Neuronal stem cell (in vitro differentiated cells): ENCODE measurements around the gene SYK.

Experiments used
- DNase-seq: peaks from one replicate; pipeline ENCODE4 v3.0.0-alpha.2; 2013; ENCODE audit warnings: low spot score
- H2AFZ ChIP-seq: one replicate; pipeline ENCODE4 v1.6.1; 2013; ENCODE audit warnings: mild to moderate bottlenecking, low read length, inconsistent platforms
- H2AK5ac ChIP-seq: 2 replicates; pipeline ENCODE4 v1.6.1; 2013; ENCODE audit warnings: low read depth, mild to moderate bottlenecking, inconsistent platforms, low read length, moderate library complexity, mixed read lengths
- H2BK120ac ChIP-seq: 2 replicates; pipeline ENCODE4 v1.6.1; 2013; ENCODE audit warnings: low read depth, mild to moderate bottlenecking, inconsistent platforms, low read length, moderate library complexity, mixed read lengths
- H2BK12ac ChIP-seq: one replicate; pipeline ENCODE4 v1.6.1; 2013; ENCODE audit warnings: low read length, inconsistent platforms
- H2BK15ac ChIP-seq: 2 replicates; pipeline ENCODE4 v1.6.1; 2013; ENCODE audit warnings: mild to moderate bottlenecking, low read length, inconsistent platforms, mixed read lengths
- H2BK5ac ChIP-seq: one replicate; pipeline ENCODE4 v1.6.1; 2013; ENCODE audit warnings: inconsistent platforms, mild to moderate bottlenecking, low read length, moderate library complexity
- H3K14ac ChIP-seq: one replicate; pipeline ENCODE4 v1.6.1; 2013; ENCODE audit warnings: low read length, inconsistent platforms
- H3K18ac ChIP-seq: 2 replicates; pipeline ENCODE4 v1.6.1; 2013; ENCODE audit warnings: low read length, inconsistent platforms
- H3K23ac ChIP-seq: 2 replicates; pipeline ENCODE4 v1.6.1; 2013; ENCODE audit warnings: low read depth, mild to moderate bottlenecking, mixed read lengths, low read length, inconsistent platforms; ENCODE audit not compliant: poor library complexity
- H3K27ac ChIP-seq: replicated peaks from 3 replicates; pipeline ENCODE4 v1.5.1; 2013; ENCODE audit warnings: low read length, inconsistent platforms
- H3K27me3 ChIP-seq, 3 experiments: 2 replicates each; pipeline ENCODE4 v1.6.1; 2013; ENCODE audit warnings: low read length in 3 of 3, mild to moderate bottlenecking in 2 of 3, inconsistent platforms in 1 of 3, low read depth in 1 of 3, mixed read lengths in 1 of 3, moderate library complexity in 1 of 3; ENCODE audit not compliant: control insufficient read depth in 3 of 3, insufficient read depth in 3 of 3
- H3K36me3 ChIP-seq, 2 donors: replicated peaks in 1 of 2; 2 replicates each; pipeline ENCODE4 v1.6.1; 2013; ENCODE audit warnings: low read length in 2 of 2; ENCODE audit not compliant: control insufficient read depth in 2 of 2, insufficient read depth in 2 of 2
- H3K4ac ChIP-seq: 2 replicates; pipeline ENCODE4 v1.6.1; 2013; ENCODE audit warnings: inconsistent platforms, mild to moderate bottlenecking, low read length, moderate library complexity
- H3K4me1 ChIP-seq, 2 donors: 1 replicate in 1 of 2; 2 replicates in 1 of 2; pipeline ENCODE4 v1.6.1; 2013; ENCODE audit warnings: low read length in 2 of 2, low read depth in 1 of 2; ENCODE audit not compliant: control insufficient read depth in 2 of 2, insufficient read depth in 1 of 2
- H3K4me2 ChIP-seq: one replicate; pipeline ENCODE4 v1.6.1; 2013; ENCODE audit warnings: mild to moderate bottlenecking, low read length, inconsistent platforms; ENCODE audit not compliant: insufficient read depth, poor library complexity, severe bottlenecking
- H3K4me3 ChIP-seq, 2 donors: 2 replicates each; pipeline ENCODE4 v1.5.1; 2013; ENCODE audit warnings: low read length in 2 of 2, mild to moderate bottlenecking in 2 of 2, inconsistent platforms in 1 of 2, moderate library complexity in 1 of 2
- H3K79me1 ChIP-seq: one replicate; pipeline ENCODE4 v1.6.1; 2013; ENCODE audit warnings: low read depth, mild to moderate bottlenecking, inconsistent platforms, low read length, moderate library complexity
- H3K9ac ChIP-seq: one replicate; pipeline ENCODE4 v1.6.1; 2013; ENCODE audit warnings: mild to moderate bottlenecking, low read depth, low read length, inconsistent platforms; ENCODE audit not compliant: poor library complexity
- H3K9me3 ChIP-seq, 2 donors: replicated peaks in 1 of 2; 2 replicates each; pipeline versions ENCODE3 to v1.6.1; 2013; ENCODE audit warnings: low read length in 2 of 2, mild to moderate bottlenecking in 2 of 2, inconsistent platforms in 1 of 2, low read depth in 1 of 2, mixed read lengths in 1 of 2, moderate library complexity in 1 of 2; ENCODE audit not compliant: control insufficient read depth in 2 of 2, insufficient read depth in 1 of 2
- H4K8ac ChIP-seq: one replicate; pipeline ENCODE4 v1.6.1; 2013; ENCODE audit warnings: low read depth, mild to moderate bottlenecking, inconsistent platforms, low read length, moderate library complexity
- H4K91ac ChIP-seq: one replicate; pipeline ENCODE4 v1.6.1; 2013; ENCODE audit warnings: low read length, low read depth, mild to moderate bottlenecking, inconsistent platforms; ENCODE audit not compliant: poor library complexity
- WGBS, 2 donors: extraction: QIAGEN DNeasy Blood & Tissue Kit; methylation state at CpG; one replicate each; pipeline ENCODE4 v1.1.7; 2013; ENCODE audit warnings: missing lambda C conversion rate in 2 of 2, mixed read lengths in 1 of 2; ENCODE audit not compliant: insufficient read length in 2 of 2, insufficient replicate concordance in 1 of 2; ENCODE audit errors: extremely low coverage in 2 of 2; 5-methylcytosine and 5-hydroxymethylcytosine counted together

Gene SYK

DNA sequence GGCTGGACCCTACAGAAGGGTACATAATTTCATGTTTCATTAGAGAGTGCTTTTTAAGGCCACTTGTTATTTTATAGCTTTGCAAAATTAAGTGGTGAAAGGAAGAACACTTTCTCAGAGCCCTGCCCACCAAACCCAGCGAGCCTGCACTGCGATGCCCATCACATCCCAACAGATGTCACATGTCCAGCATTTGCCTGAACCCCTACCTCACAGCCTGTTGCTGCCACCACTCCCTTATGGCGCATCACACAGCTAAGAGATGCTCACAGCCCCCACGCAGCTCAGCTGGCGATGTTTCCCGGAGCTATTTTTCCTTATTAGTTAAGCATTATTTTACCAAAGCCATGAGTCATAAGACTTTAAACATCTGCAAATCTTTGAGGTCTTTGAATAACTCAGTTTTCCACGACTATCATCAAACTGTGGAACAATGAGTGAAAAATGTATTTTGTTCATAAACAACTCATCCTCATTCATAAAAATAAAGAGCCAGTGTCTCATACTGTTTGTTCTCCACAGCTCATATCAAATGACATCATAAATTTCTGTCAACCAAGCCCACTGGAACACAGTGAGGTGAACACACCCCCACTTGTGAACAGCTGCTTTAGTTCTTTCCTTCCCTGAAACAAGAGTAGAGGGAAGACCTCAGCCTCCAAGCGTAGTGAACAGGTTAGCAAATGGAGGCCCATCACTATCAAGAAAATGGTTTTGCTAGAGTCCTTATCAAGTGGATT is 104.9 kb downstream of the SYK start:
- DNase-seq = no peak
- Histone ChIP-seq H3K4ac (no peak overlapping the region), H3K14ac (no peak overlapping the region), H3K23ac (no peak overlapping the region), H2BK5ac (no peak overlapping the region), H4K91ac (no peak overlapping the region), H3K27me3 (no peaks in the 10 kb centered on the region), H3K4me3 (no peak overlapping the region), H2AFZ (no peak overlapping the region), H2AK5ac (no peak overlapping the region), H3K9ac (no peak overlapping the region), H4K8ac (no peak overlapping the region), H3K18ac (no peak overlapping the region), H2BK120ac (no peak overlapping the region), H3K9me3 (no peaks in the 10 kb centered on the region), H3K4me1 (peaks cover 0 to 2% of the 10 kb centered on the region in 2 donors), H2BK12ac (no peak overlapping the region), H3K36me3 (no peaks in the 10 kb centered on the region), H3K27ac (no peak overlapping the region), H3K4me2 (no peak overlapping the region), H3K79me1 (no peaks in the 10 kb centered on the region), H2BK15ac (no peak overlapping the region)
- WGBS, 2 donors = no CpG with 5 or more reads among the region's 8 CpGs

DNA sequence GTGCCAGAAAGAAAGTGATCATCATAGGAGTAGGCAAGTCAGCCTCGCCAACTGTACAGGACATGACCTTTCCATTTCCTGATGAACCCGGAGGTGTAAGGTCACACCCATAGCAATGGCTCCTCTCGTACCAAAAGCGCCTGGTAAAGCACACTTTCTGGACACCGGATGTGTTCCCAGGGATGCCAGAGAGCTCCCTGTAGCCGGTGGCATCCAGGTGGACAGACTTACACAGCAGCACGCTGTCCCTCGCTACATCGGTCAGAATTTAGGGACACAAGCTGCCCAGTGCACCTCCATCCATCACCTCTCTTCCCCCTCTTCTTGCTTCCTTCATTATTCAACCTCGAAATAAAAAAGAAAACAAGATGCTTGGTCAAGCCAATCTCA is 105.4 kb downstream of the SYK start:
- H3K4ac ChIP-seq = no peak overlapping the region

GRCh38 chr9:90907790-90908189 is 106.2 kb downstream of the SYK start:
- Histone ChIP-seq H3K14ac (no peak overlapping the region), H3K27me3 (no peaks in the 10 kb centered on the region), H3K4ac (no peak overlapping the region), H2BK12ac (no peak overlapping the region), H4K8ac (no peak overlapping the region), H3K23ac (no peak overlapping the region), H3K79me1 (no peaks in the 10 kb centered on the region), H3K4me3 (no peak overlapping the region), H3K9me3 (no peaks in the 10 kb centered on the region), H3K18ac (no peak overlapping the region), H2BK5ac (no peak overlapping the region), H2AK5ac (no peak overlapping the region), H3K4me2 (no peak overlapping the region), H4K91ac (no peak overlapping the region), H3K36me3 (no peaks in the 10 kb centered on the region), H3K27ac (no peak overlapping the region), H2AFZ (no peak overlapping the region), H2BK120ac (no peak overlapping the region), H3K4me1 (peaks cover 0 to 2% of the 10 kb centered on the region in 2 donors), H3K9ac (no peak overlapping the region), H2BK15ac (no peak overlapping the region)
- no peak for DNase-seq
- no CpG with 5 or more reads among the region's 4 CpGs for WGBS, 2 donors

More for the DNA sequence above, 105.4 kb downstream of the SYK start:
- H3K27ac ChIP-seq = no peak overlapping the region
- WGBS, 2 donors = no CpG with 5 or more reads among the region's 10 CpGs
- H4K91ac ChIP-seq = no peak overlapping the region
- H3K4me3 ChIP-seq = no peak overlapping the region
- no peak overlapping the region for H3K9ac ChIP-seq
- no peak overlapping the region for H2BK120ac ChIP-seq
- no peaks in the 10 kb centered on the region for H3K27me3 ChIP-seq
- no peaks in the 10 kb centered on the region for H3K36me3 ChIP-seq
- no peak overlapping the region for H3K4me2 ChIP-seq
- H3K4me1 ChIP-seq = peaks cover 0 to 2% of the 10 kb centered on the region in 2 donors
- H2BK5ac ChIP-seq = no peak overlapping the region
- H2AFZ ChIP-seq = no peak overlapping the region
- no peak overlapping the region for H2BK12ac ChIP-seq
- DNase-seq = no peak
- no peak overlapping the region for H3K14ac ChIP-seq
- H4K8ac ChIP-seq = no peak overlapping the region
- no peak overlapping the region for H2BK15ac ChIP-seq
- H3K9me3 ChIP-seq = no peaks in the 10 kb centered on the region
- H3K18ac ChIP-seq = no peak overlapping the region
- no peak overlapping the region for H3K23ac ChIP-seq
- no peak overlapping the region for H2AK5ac ChIP-seq
- no peaks in the 10 kb centered on the region for H3K79me1 ChIP-seq

- no peak overlapping the region for H3K4me2 ChIP-seq
- WGBS, 2 donors = no CpG with 5 or more reads among the region's 4 CpGs
- no peak overlapping the region for H2BK120ac ChIP-seq
- H2AFZ ChIP-seq = no peak overlapping the region
- no peak overlapping the region for H3K4ac ChIP-seq
- peaks cover 0 to 2% of the 10 kb centered on the region in 2 donors for H3K4me1 ChIP-seq
- H3K79me1 ChIP-seq = no peaks in the 10 kb centered on the region
- H3K4me3 ChIP-seq = no peak overlapping the region
- H3K18ac ChIP-seq = no peak overlapping the region
- H2BK12ac ChIP-seq = no peak overlapping the region
- H2BK15ac ChIP-seq = no peak overlapping the region
- H3K36me3 ChIP-seq = no peaks in the 10 kb centered on the region
- no peak overlapping the region for H3K14ac ChIP-seq
- H3K27ac ChIP-seq = no peak overlapping the region
- DNase-seq = no peak
- H4K91ac ChIP-seq = no peak overlapping the region
- no peak overlapping the region for H4K8ac ChIP-seq
- no peaks in the 10 kb centered on the region for H3K27me3 ChIP-seq
- no peaks in the 10 kb centered on the region for H3K9me3 ChIP-seq
- H3K9ac ChIP-seq = no peak overlapping the region
- no peak overlapping the region for H2BK5ac ChIP-seq
- H3K23ac ChIP-seq = no peak overlapping the region
- no peak overlapping the region for H2AK5ac ChIP-seq
Measured at GRCh38 chr9:90909225-90909624, 107.6 kb downstream of the SYK start.
